Right kidney (tissue), 9 donors: ENCODE data around the gene RER1.
A peak's percentile ranks its signal among the peaks of the same experiment; 100 is the strongest.

Experiments used
- DNase-seq: peaks from one replicate; pipeline ENCODE4 v3.0.0-alpha.2; 2016
- long read RNA-seq, 8 donors: transcript quantifications; one replicate each; lab custom pipeline, GENCODE V29; 2026

Gene RER1
- long read RNA-seq, donor 1, transcript RER1-209 (7 exons, 3,044 nt) = major isoform, 49 of 58 reads
- long read RNA-seq, donor 1, partial matches to known transcripts = 0 of 58 reads
- long read RNA-seq, donor 1, other reads (novel, unspliced or antisense) = 0 of 58 reads
- long read RNA-seq, donor 2, transcript RER1-209 (7 exons, 3,044 nt) = major isoform, 35 of 48 reads
- long read RNA-seq, donor 2, partial matches to known transcripts = 0 of 48 reads
- long read RNA-seq, donor 2, other reads (novel, unspliced or antisense) = 10 of 48 reads
- long read RNA-seq, donor 3, transcript RER1-209 (7 exons, 3,044 nt) = major isoform, 20 of 56 reads
- long read RNA-seq, donor 3, transcript RER1-206 (2 exons, 585 nt) = minor isoform, 5 of 56 reads
- long read RNA-seq, donor 3, partial matches to known transcripts = 28 of 56 reads
- long read RNA-seq, donor 3, other reads (novel, unspliced or antisense) = 0 of 56 reads
- long read RNA-seq, donor 4, transcript RER1-209 (7 exons, 3,044 nt) = major isoform, 30 of 44 reads
- long read RNA-seq, donor 4, partial matches to known transcripts = 13 of 44 reads
- long read RNA-seq, donor 4, other reads (novel, unspliced or antisense) = 0 of 44 reads
- long read RNA-seq, donor 5, transcript RER1-209 (7 exons, 3,044 nt) = major isoform, 54 of 57 reads
- long read RNA-seq, donor 5, partial matches to known transcripts = 0 of 57 reads
- long read RNA-seq, donor 5, other reads (novel, unspliced or antisense) = 0 of 57 reads
- long read RNA-seq, donor 6, transcript RER1-209 (7 exons, 3,044 nt) = major isoform, 43 of 47 reads
- long read RNA-seq, donor 6, partial matches to known transcripts = 0 of 47 reads
- long read RNA-seq, donor 6, other reads (novel, unspliced or antisense) = 0 of 47 reads
- long read RNA-seq, donor 7, transcript RER1-209 (7 exons, 3,044 nt) = major isoform, 75 of 87 reads
- long read RNA-seq, donor 7, partial matches to known transcripts = 0 of 87 reads
- long read RNA-seq, donor 7, other reads (novel, unspliced or antisense) = 6 of 87 reads
- long read RNA-seq, donor 8, transcript RER1-206 (2 exons, 585 nt) = minor isoform, 5 of 49 reads
- long read RNA-seq, donor 8, transcript RER1-209 (7 exons, 3,044 nt) = major isoform, 42 of 49 reads
- long read RNA-seq, donor 8, partial matches to known transcripts = 0 of 49 reads
- long read RNA-seq, donor 8, other reads (novel, unspliced or antisense) = 0 of 49 reads

GRCh38 chr1:2391041-2391930, at the start of gene RER1, which contains the start of gene MORN1:
Gene RER1 (plus strand): TSS chr1:2391841. CDS start chr1:2395791, 3,950 bp downstream.
Gene MORN1 (minus strand): TSS chr1:2391554. CDS start chr1:2391533, 21 bp downstream.
- peak; percentile 91 for DNase-seq

GRCh38 chr1:2342384-2343022, 49.1 kb upstream of the RER1 start:
- no peak for DNase-seq

GRCh38 chr1:2343023-2343935, 48.4 kb upstream of the RER1 start:
- no peak for DNase-seq

GRCh38 chr1:2344121-2344681, 47.4 kb upstream of the RER1 start:
- no peak for DNase-seq

- DNase-seq = no peak
These were observed 46.8 kb upstream of the RER1 start for GRCh38 chr1:2344744-2345296.

- DNase-seq = no peak
These were observed 46.2 kb upstream of the RER1 start for GRCh38 chr1:2345297-2346075.

- no peak for DNase-seq
These were observed 44.8 kb upstream of the RER1 start for GRCh38 chr1:2346691-2347408.

- no peak for DNase-seq
These were observed 44.2 kb upstream of the RER1 start for GRCh38 chr1:2347409-2347785.

GRCh38 chr1:2347896-2348295, 43.7 kb upstream of the RER1 start:
- DNase-seq = no peak

- no peak for DNase-seq
These were observed 43.0 kb upstream of the RER1 start for GRCh38 chr1:2348346-2349325.

GRCh38 chr1:2349806-2350205, 41.8 kb upstream of the RER1 start:
- no peak for DNase-seq

- DNase-seq = no peak
These were observed 41.1 kb upstream of the RER1 start for GRCh38 chr1:2350501-2350900.

GRCh38 chr1:2350911-2351655, 40.6 kb upstream of the RER1 start:
- DNase-seq = no peak

- DNase-seq = no peak
These were observed 39.9 kb upstream of the RER1 start for GRCh38 chr1:2351723-2352122.

GRCh38 chr1:2352341-2352896, 39.2 kb upstream of the RER1 start:
- no peak for DNase-seq
